Stomach (tissue), 9 donors: ENCODE results near the gene LRIG3. TPM values are rescaled to one million over a fixed set of nuclear protein-coding genes. Genes with fewer than 3 reads are reported as not detected.
"Not testable (repeated sequence)": the region's sequence is repeated elsewhere in the genome, so short reads cannot be mapped to it uniquely, and the experiment has no call there.

Experiments used
- DNase-seq, 2 donors: peaks; one replicate each; pipeline versions ENCODE4 v3.0.0 to v3.0.0-alpha.2; 2013 to 2019
- H3K27ac ChIP-seq, 5 donors: fragments of 200-600 bp in 4 of 5; sonication (generic) in 4 of 5; one replicate each; pipeline ENCODE4 v1.5.1; 2013 to 2019; ENCODE audit warnings: mild to moderate bottlenecking in 1 of 5, moderate library complexity in 1 of 5
- H3K27me3 ChIP-seq, 3 donors: fragments of 200-600 bp; sonication (generic); one replicate each; pipeline ENCODE4 v1.5.1; 2017 to 2019; ENCODE audit warnings: mixed run types in 1 of 3
- H3K36me3 ChIP-seq, 4 donors: fragments of 200-600 bp; sonication (generic); 1 replicate in 3 of 4; 2 replicates in 1 of 4; pipeline ENCODE4 v1.5.1; 2016 to 2019
- H3K4me1 ChIP-seq, 4 donors: fragments of 200-600 bp; sonication (generic); one replicate each; pipeline ENCODE4 v1.5.1; 2016 to 2019
- H3K4me3 ChIP-seq, 4 donors: fragments of 200-600 bp; sonication (generic) in 3 of 4; one replicate each; pipeline ENCODE4 v1.5.1; 2016 to 2019; ENCODE audit warnings: mild to moderate bottlenecking in 1 of 4
- H3K9me3 ChIP-seq, 4 donors: fragments of 200-600 bp; sonication (generic); one replicate each; pipeline ENCODE4 v1.5.1; 2016 to 2019
- EP300 ChIP-seq: sonication (generic); formaldehyde crosslinking; IDR thresholded peaks from one replicate; pipeline ENCODE4 v1.6.1; 2017; ENCODE audit warnings: antibody characterized with exemption
- POLR2A ChIP-seq, 4 donors: fragments of 450-650 bp; IDR thresholded peaks; one replicate each; pipeline ENCODE4 v1.6.1; 2016; ENCODE audit warnings: antibody characterized with exemption in 4 of 4, control low read depth in 2 of 4, mild to moderate bottlenecking in 1 of 4, moderate library complexity in 1 of 4
- POLR2AphosphoS5 ChIP-seq, 3 donors: sonication (generic); formaldehyde crosslinking; IDR thresholded peaks; one replicate each; pipeline ENCODE4 v1.6.1; 2016; ENCODE audit warnings: antibody characterized with exemption in 3 of 3
- WGBS, 5 donors: extraction: QIAGEN DNeasy Blood & Tissue Kit in 3 of 5; methylation state at CpG; one replicate each; pipeline versions ENCODE4 v1.1.5 to v1.1.7; 2013 to 2018; 5-methylcytosine and 5-hydroxymethylcytosine counted together
- intact Hi-C: fragments of 100-400 bp; cut with DNase I; formaldehyde crosslinking; loops from one replicate; pipeline ENCODE4 v1.15.1; 2023; ENCODE audit warnings: low total_unique reads
- polyA plus RNA-seq, 3 donors: library from polyadenylated mRNA; stranded (reverse); fragments of 200-250 nt; gene quantifications; one replicate each; pipeline ENCODE4 v1.2.3, GENCODE V29; 2013
- total RNA-seq, 5 donors: library from RNA; depleted of rRNA; stranded (reverse); fragments of >200 nt; gene quantifications; one replicate each; pipeline versions ENCODE4 v1.1.0 to v1.2.3, GENCODE V29; 2014 to 2016
- TF ChIP-seq, protein P1 (sequence below), 7 experiments: fragments of 450-650 bp in 4 of 7; fragments of 200-600 bp in 3 of 7; sonication (generic) in 3 of 7; IDR thresholded peaks; one replicate each; pipeline ENCODE4 v1.5.1; 2016 to 2019; ENCODE audit warnings: antibody characterized with exemption in 7 of 7, control low read depth in 2 of 7, mild to moderate bottlenecking in 1 of 7
- donor health status: healthy with polysubstance abuse.
- donor health status: Bipolar disorder and iron deficiency.
- donor health status: healthy.

LRIG3 gene
- total and polyA plus RNA-seq, 8 donors = 4.8 to 330 (median 45.3) TPM

GRCh38 chr12:58957298-58957697 lies 37.0 kb upstream of the LRIG3 start:
- WGBS, 5 donors = 84 to 89% (median 87%) methylated on average over 4 of the region's 4 CpGs
- no peaks in the 10 kb centered on the region for H3K9me3 ChIP-seq
- H3K4me1 ChIP-seq = no peaks in the 10 kb centered on the region
- DNase-seq = no peak
- H3K27ac ChIP-seq = no peak overlapping the region
- H3K27me3 ChIP-seq = no peaks in the 10 kb centered on the region
- H3K36me3 ChIP-seq = no peaks in the 10 kb centered on the region
- TF ChIP-seq, protein P1, sequence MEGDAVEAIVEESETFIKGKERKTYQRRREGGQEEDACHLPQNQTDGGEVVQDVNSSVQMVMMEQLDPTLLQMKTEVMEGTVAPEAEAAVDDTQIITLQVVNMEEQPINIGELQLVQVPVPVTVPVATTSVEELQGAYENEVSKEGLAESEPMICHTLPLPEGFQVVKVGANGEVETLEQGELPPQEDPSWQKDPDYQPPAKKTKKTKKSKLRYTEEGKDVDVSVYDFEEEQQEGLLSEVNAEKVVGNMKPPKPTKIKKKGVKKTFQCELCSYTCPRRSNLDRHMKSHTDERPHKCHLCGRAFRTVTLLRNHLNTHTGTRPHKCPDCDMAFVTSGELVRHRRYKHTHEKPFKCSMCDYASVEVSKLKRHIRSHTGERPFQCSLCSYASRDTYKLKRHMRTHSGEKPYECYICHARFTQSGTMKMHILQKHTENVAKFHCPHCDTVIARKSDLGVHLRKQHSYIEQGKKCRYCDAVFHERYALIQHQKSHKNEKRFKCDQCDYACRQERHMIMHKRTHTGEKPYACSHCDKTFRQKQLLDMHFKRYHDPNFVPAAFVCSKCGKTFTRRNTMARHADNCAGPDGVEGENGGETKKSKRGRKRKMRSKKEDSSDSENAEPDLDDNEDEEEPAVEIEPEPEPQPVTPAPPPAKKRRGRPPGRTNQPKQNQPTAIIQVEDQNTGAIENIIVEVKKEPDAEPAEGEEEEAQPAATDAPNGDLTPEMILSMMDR (IDR thresholded peaks at IDR 0.05) = no peak
- TF ChIP-seq EP300 = no peak
- TF ChIP-seq POLR2A (IDR thresholded peaks at IDR 0.05) = no peak
- no peak for TF ChIP-seq POLR2AphosphoS5 (IDR thresholded peaks at IDR 0.05)
- intact Hi-C loops = no loop called here
- H3K4me3 ChIP-seq = no peak overlapping the region

DNA sequence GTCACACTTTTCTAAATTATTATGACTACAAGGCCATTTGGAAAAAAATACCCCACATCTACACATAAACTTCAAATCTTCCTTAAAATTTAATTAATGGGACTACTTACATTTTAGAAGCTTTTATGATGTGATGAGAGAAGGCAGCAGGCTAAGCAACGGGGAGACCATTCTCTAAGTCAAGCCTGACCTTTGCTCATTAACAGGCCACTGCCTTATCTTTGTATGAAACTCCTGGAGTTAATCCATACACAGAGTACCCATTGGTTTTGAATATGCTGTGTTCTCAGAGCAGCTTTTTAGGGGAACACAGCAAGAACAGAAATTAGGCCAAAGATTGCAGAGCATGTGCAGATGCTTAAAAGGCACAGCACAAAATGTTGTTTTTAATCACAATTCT lies 35.5 kb upstream of the LRIG3 start:
- TF ChIP-seq POLR2AphosphoS5 (IDR thresholded peaks at IDR 0.05) = no peak
- TF ChIP-seq EP300 = no peak
- no peak for TF ChIP-seq POLR2A (IDR thresholded peaks at IDR 0.05)
- TF ChIP-seq, protein P1 (IDR thresholded peaks at IDR 0.05) = no peak
- intact Hi-C loops = no loop called here

GRCh38 chr12:58954002-58954401 lies 33.7 kb upstream of the LRIG3 start:
- TF ChIP-seq POLR2A (IDR thresholded peaks at IDR 0.05) (no peak), EP300 (no peak), POLR2AphosphoS5 (IDR thresholded peaks at IDR 0.05) (no peak)
- 28 to 66% (median 53%) methylated on average over 3 of the region's 3 CpGs for WGBS, 5 donors
- H3K4me1 ChIP-seq = no peaks in the 10 kb centered on the region
- no peaks in the 10 kb centered on the region for H3K9me3 ChIP-seq
- intact Hi-C loops = no loop called here
- no peaks in the 10 kb centered on the region for H3K36me3 ChIP-seq
- no peaks in the 10 kb centered on the region for H3K27me3 ChIP-seq
- no peak for DNase-seq
- H3K4me3 ChIP-seq = no peak overlapping the region
- H3K27ac ChIP-seq = no peak overlapping the region

More for the DNA sequence above, 35.5 kb upstream of the LRIG3 start:
- Histone ChIP-seq H3K27me3 (no peaks in the 10 kb centered on the region), H3K36me3 (no peaks in the 10 kb centered on the region), H3K4me3 (no peak overlapping the region), H3K9me3 (no peaks in the 10 kb centered on the region), H3K4me1 (no peaks in the 10 kb centered on the region), H3K27ac (no peak overlapping the region)
- 24 to 53% (median 33%) methylated on average over 1 of the region's 1 CpG for WGBS, 5 donors
- no peak for DNase-seq

DNA sequence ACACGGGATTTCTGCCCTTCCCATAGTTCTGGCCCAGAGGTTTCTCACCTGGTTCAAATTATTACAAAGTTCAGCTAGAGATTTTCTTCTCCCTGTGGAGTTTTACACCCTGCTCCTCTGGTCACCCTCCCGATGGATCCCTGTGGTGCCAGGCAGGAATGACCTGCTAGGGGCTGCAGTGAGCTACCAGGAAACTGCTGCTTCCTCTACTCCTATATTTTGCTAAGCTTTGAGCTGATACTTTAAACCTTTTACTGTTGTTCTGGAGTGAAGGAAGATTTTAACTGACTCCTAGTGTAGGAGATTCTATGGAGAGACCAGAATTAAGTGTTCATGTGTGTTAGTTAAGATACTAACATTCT lies 30.4 kb upstream of the LRIG3 start:
- H3K4me3 ChIP-seq = no peak overlapping the region
- intact Hi-C loops = no loop called here
- no peaks in the 10 kb centered on the region for H3K4me1 ChIP-seq
- 53 to 66% (median 63%) methylated on average over 2 of the region's 2 CpGs for WGBS, 5 donors
- H3K36me3 ChIP-seq = no peaks in the 10 kb centered on the region
- H3K9me3 ChIP-seq = no peaks in the 10 kb centered on the region
- H3K27me3 ChIP-seq = no peaks in the 10 kb centered on the region
- no peak for TF ChIP-seq POLR2AphosphoS5 (IDR thresholded peaks at IDR 0.05)
- TF ChIP-seq, protein P1 (IDR thresholded peaks at IDR 0.05) = no peak
- TF ChIP-seq EP300 = no peak
- TF ChIP-seq POLR2A (IDR thresholded peaks at IDR 0.05) = no peak
- DNase-seq = no peak
- no peak overlapping the region for H3K27ac ChIP-seq

DNA sequence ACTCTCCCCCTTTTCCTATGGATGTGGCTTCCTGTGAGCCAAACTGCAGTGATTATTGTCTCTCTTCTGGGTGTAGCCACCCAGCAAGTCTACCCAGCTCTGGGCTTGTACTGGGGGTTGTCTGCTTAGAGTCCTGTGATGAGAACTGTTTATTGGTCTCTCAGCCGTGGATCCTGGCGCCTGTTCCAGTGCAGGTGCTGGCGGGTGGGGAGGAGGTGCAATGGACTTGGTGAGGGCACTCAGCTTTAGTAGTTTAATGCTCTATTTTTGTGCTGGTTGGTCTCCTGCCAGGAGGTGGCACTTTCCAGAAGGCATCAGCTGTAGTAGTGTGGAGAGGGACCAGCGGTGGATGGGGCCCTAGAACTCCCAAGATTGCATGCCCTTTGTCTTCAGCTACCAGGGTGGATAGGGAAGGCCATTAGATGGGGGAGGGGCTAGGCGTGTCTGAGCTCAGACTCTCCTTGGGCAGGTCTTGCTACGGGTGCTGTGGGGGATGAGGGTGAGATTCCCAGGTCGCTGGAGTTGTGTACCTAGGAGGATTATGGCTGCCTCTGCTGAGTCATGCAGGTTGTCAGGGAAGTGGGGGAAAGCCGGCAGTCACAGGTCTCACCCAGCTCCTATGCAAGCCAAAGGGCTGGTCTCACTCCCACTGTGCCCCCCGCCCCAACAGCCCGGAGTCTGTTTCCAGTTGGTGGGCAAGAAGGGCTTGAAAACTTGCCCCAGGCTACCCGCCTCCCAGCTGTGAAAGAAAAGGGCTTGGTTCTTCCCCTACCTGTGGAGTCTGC lies 29.8 kb upstream of the LRIG3 start:
- H3K4me1 ChIP-seq, intact Hi-C loops, H3K27ac ChIP-seq, H3K4me3 ChIP-seq, H3K36me3 ChIP-seq, H3K27me3 ChIP-seq, H3K9me3 ChIP-seq: not testable (repeated sequence)
- WGBS, 5 donors = 74 to 91% (median 83%) methylated on average over 9 to 11 of the region's 11 CpGs
- peak in 1 of 2 donors; percentile 31 for DNase-seq
